Right lobe of liver (tissue), 4 donors: Measurements from ENCODE around the gene TLX1.

Experiments
- POLR2A ChIP-seq: fragments of 450-650 bp; IDR thresholded peaks from one replicate; pipeline ENCODE4 v1.6.1; 2017; ENCODE audit warnings: antibody characterized with exemption, mild to moderate bottlenecking
- TF ChIP-seq, protein P1 (sequence below), 4 donors: fragments of 200-600 bp in 3 of 4; fragments of 450-650 bp in 1 of 4; IDR thresholded peaks; one replicate each; pipeline versions ENCODE4 v1.5.1 to v1.8.0; 2016 to 2022; ENCODE audit warnings: antibody characterized with exemption in 4 of 4, mild to moderate bottlenecking in 2 of 4
- donor health status: DM: no; HTN: no; CAD: no.
- donor health status: DM: no; HTN: no; CAD: no.
- donor health status: DM: no; HTN: yes; CAD: no.

DNA sequence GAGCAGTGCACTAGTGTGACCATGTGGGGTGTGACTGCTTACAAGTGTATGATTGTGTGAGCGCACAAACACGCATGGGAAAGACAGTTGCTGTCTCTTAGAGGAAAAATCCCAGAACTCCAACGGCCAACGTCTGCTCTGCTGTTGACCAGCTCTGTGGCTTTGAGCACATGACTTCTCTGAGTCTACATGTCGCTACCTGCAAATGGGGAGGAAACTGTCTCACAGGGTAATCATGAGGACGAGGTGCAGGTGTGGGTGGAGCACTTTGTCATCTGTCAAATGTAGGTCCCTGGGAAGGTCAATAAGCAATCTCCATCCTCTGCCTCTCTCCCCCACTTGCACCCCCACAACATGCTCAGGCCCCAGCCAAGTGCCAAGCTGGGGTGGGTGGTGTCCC, 31.2 kb upstream of the TLX1 start:
- TF ChIP-seq, protein P1, sequence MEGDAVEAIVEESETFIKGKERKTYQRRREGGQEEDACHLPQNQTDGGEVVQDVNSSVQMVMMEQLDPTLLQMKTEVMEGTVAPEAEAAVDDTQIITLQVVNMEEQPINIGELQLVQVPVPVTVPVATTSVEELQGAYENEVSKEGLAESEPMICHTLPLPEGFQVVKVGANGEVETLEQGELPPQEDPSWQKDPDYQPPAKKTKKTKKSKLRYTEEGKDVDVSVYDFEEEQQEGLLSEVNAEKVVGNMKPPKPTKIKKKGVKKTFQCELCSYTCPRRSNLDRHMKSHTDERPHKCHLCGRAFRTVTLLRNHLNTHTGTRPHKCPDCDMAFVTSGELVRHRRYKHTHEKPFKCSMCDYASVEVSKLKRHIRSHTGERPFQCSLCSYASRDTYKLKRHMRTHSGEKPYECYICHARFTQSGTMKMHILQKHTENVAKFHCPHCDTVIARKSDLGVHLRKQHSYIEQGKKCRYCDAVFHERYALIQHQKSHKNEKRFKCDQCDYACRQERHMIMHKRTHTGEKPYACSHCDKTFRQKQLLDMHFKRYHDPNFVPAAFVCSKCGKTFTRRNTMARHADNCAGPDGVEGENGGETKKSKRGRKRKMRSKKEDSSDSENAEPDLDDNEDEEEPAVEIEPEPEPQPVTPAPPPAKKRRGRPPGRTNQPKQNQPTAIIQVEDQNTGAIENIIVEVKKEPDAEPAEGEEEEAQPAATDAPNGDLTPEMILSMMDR (IDR thresholded peaks at IDR 0.05), result no peak
- TF ChIP-seq POLR2A, result no peak
